T-helper 22 cell (primary cell): ENCODE data around the gene LCORL.
"Not testable (repeated sequence)": the region's sequence is repeated elsewhere in the genome, so short reads cannot be mapped to it uniquely, and the experiment has no call there.

ENCODE experiments used
- DNase-seq: peaks from one replicate; pipeline ENCODE4 v3.0.0-alpha.2; 2020; ENCODE audit warnings: low read depth

LCORL gene

DNA sequence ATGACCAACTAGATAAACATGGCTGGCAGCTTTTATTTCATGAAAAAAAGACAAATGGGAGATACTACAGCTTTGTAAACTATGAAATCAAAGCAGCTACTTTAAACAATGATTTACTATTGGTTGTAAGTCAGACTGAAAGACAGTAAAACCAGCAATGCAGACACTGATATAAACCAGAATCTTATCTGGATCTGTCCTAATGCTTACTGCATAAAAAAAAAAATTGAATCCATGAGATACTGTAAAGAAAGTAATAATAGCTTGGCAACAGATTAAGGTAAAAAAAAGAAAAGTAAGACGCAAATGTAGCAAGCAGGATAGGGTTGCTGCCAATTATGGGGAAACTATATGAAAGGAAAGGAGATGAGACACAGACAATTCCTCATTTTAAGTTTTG lies 7.3 kb downstream of the LCORL start:
- no peak for DNase-seq

DNA sequence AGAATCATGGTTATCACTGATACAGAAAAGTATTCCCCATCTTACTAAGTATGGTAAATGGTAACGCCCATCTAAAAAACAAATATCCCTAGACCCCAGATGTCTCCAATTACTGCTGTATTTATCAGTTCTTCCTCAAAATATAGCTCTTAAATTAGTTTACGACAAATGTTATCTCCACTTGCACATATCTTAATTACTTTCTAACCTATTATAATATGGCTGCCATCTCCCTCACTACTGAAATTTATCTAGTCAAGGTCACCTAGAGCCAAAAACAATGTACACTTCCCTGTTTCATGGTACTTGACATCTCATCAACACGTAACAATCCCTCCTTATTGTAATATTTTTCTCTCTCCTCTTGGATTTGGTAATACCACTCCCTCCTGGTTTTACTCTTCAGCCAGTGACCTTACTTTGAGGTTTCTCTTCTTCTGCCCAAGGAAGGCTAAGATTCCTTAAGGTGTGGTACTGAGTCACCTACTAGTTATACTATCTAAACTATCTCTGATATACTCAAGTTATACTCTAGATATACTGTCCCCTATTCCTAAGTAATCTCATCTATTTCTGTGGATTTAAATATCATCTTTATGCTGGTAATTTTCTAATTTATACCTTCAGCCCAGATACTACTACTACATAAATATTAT lies 8.6 kb downstream of the LCORL start:
- no peak for DNase-seq

DNA sequence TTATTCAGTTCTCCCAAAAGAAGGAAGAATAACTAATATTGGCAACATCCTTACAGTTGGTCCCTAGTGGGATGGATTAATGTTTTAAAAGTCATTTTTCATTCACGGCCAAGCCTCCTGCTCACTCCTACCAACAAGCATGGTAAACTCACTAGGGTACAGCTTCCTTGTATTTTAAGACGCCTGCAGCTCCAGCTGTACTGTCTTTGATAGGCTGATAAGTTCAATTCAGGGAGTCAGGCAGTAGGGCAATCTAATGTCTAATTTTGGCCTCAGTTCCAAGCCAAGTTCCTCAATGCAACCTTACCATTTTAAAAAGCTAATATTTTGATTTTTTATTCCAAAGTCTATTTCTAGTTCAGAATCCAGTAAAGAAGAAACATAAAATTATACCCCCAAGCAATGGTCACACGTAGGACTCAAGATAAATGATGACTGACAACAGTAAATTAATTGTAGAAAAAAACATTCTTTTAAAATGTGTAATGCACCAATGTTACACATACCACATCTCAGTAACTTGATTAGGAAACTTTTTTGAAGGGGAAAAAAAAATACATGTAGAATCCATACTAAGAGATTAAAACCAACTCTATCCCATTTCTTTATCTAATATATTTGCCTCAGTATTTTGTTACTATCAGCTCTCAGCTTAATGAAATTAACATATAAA lies 9.3 kb downstream of the LCORL start:
- DNase-seq: no peak

DNA sequence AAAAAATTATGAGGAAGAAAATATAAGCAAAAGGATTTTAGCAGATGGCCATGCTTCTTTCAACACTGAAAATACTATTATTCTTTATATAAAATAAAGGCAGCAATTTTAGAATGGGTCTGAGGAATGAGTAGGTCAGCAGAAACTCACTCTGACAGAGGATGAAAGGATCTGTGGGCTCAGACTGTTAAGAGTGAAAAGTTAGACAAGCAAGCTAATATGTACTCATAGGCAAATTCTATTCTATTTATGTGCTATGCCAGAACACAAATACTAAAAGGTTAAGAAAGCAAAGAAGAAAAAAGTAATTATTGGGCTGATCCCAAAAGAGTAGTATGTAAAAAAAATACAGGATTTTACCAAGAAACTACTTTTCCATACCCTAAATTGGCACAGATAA lies 13.9 kb downstream of the LCORL start:
- no peak for DNase-seq

DNA sequence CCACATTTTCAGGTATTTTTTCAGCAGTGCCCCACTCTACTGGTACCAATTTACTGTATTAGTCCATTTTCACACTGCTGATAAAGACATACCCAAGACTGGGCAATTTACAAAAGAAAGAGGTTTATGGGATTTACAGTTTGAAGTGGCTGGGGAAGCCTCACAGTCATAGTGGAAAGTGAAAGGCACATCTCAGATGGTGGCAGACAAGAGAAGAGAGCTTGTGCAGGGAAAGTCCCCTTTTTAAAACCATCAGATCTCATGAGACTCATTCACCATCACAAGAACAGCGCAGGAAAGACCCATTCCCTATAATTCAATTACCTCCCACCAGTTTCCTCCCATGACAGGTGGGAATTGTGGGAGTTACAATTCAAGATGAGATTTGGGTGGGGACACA lies 15.1 kb downstream of the LCORL start:
- DNase-seq: not testable (repeated sequence)

DNA sequence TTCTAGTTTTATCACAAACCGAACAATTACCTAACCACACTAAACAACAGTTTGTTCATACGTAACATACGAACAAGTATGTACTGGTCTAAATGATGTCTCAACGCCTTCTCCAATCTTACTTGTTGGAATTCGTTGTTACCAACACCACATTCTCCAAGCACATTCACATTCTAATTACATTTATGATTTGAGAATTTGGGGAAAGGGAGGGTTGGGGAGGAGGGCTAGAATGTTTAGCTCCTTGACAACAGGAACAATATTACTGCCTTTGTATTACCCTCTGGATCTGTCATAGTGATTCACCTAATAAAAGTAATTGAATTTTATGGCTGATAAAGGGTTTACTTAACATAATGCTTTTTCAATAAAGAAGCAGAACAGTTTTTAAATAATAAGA lies 24.4 kb downstream of the LCORL start:
- no peak for DNase-seq

DNA sequence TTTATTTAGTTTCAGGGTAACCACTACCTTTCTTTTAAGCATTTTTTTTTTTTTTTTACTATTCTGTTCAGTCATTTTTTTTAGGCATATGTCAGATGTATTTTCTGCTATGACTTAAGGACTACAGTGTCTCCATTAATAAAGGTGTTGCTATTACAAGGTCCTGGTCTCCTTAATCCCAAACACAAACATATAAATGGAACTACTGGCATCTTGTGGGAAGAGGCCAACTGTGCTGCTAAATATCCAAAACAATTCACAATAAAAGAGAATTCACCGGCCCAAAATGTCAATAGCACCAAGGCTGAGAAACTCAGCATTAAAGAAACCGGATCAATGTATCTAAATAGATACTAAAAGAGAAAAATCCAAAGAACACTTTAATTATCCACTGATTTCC lies 26.4 kb downstream of the LCORL start:
- no peak for DNase-seq

DNA sequence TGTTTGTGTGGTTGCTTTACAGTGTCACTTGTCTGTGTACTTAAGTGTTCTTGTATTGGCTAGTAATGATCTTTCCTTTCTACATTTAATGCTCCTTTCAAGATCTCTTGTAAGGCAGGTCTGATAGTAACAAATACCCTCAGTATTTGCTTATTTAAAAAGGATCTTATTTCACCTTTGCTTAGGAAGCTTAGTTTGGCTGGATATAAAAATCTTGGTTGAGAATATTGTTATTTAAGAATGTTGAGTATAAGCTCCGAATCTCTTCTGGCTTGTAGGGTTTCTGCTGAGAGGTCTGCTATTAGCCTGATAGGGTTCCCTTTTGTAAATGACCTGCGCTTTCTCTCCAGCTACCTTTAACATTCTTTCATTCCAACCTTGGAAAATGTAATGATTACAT lies 35.7 kb downstream of the LCORL start:
- no peak for DNase-seq

DNA sequence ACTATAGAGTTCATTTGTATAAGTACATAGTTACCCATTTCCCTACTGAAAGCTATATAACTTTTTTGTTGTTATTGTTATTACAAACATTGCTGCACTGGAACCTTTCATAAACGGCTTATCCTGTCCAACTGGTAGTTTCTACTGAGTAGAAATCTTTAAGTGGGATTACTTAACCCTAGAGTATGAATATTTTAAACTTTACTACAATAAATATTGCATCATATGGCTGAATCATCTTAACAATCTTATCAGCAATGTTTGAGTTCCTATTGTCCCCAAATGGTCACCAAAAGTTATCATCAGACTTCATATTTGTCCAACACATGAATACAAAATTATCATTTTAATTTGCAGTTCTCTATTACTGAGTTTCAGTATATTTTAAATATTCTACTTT lies 40.5 kb downstream of the LCORL start:
- no peak for DNase-seq

DNA sequence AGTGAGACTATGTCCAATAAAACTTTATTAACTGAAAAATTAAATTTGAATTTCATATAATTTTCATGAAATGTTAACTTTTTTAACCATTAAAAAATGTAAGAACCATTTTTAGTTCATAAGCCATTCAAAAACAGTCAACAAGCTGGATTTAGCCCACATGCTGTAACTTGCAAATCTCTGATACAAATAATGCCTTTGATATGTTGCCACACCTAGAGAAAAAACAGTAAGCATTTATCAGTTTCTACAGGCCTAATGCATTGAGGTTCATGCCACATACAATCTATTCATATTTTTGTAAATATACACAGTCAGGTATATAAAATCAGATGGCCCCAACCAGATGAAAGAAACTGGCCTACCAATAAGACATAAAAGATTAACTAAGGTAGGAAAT lies 52.8 kb downstream of the LCORL start:
- no peak for DNase-seq

DNA sequence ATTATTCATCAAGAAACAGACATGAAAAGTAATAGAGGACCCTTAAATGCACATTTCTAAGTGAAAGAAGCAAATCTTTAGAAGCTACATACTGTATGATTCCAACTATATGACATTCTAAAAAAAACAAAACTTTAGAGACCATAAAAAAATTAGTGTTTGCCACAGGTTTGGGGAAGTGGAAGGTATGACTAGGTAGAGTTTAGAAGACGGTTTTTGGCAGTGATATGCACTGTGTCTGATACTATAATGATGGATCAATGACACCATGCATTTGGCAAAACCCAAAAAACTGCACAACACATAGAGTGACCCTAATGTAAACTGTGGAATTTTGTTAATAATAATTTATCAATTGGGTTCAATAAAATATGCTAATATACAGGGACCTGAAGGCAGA lies 54.5 kb downstream of the LCORL start:
- no peak for DNase-seq

DNA sequence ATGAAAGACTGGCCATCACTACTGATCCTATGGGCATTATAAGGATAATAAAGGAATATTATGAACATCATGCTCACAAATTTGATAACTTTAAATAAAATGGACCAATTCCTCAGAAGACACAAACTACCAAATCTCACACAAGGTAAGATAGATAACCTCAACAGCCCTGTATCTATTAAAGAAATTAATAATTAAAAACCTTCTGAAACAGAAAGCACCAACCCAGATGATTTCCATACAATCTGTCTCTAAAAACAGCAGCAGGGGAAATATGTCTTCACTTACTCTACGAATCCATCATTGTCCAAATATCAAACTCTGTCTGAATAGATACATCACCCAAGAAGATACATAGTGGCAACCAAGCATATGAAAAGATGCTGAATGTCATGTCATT lies 55.2 kb downstream of the LCORL start:
- DNase-seq: no peak

DNA sequence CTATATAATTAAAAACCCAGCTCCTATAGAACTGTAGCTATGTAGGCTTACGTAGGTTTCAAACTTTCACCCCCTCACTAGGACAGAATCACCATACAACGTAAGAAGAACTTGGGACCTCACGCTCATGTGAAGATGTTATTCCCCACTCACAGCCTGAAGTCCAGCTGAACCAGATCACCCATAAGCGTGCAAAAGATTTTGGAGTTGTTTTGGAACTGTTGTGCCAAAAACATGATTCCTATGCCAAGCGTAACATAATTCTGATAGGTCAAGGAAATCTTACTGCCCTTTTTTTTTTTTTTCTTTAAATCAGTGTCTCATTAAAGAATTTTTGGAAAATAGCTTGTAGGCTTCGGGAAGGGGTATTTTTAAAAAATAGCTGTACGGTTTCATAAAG lies 57.0 kb downstream of the LCORL start:
- DNase-seq: no peak

DNA sequence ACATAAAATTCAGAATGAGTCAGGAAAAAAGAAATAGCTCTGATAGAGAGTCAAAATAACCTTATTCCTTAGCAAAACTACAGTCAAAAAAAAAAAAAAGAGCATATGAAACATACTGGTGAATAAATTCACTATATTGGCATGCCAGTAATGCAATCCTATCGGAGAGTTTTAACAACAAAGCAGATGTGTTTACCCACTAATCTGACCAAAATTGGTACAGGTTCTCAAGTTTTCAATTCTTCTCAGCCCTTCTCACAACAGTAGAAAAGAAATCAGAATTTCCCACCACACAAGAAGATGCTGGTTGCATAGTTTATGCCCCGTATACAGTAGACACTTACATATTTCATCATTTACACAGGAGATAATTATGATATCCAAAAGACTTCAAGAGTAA lies 59.4 kb downstream of the LCORL start:
- DNase-seq: no peak

DNA sequence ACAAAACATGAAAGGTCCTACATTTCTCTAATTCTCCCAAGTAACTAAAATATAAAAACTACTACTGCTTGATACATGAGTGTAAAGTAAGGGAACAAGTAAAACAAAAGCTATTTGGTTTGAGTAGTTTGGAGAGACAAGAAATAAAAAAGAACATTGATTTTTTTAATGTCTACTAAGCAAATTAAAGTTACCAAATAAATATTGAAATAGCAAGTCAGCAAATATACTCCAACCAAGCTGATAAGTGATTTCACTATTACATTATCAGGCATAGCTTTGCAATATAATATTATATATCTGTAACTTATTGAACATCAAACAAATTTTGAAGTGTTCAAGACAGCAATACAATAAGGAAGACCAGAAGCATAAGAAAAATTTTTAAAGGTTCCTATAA lies 60.3 kb downstream of the LCORL start:
- no peak for DNase-seq

DNA sequence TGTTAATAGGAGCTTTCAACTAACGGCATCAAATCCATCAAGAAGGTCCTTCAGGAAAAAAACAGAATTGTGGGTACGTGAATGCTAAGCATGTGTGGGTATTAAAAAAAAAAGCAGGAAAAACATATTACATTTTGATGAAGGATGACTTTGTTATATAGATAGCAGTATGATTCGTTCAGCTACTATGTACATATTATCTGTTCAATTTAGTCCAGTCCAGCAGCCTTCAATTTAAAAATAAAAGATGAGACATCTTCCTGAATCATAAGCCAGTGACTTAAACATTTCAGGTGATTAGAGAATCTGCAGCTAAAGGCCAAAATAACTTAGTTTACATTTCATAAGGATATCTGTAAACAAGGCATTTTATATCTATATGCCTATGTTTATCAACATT lies 63.4 kb downstream of the LCORL start:
- no peak for DNase-seq

DNA sequence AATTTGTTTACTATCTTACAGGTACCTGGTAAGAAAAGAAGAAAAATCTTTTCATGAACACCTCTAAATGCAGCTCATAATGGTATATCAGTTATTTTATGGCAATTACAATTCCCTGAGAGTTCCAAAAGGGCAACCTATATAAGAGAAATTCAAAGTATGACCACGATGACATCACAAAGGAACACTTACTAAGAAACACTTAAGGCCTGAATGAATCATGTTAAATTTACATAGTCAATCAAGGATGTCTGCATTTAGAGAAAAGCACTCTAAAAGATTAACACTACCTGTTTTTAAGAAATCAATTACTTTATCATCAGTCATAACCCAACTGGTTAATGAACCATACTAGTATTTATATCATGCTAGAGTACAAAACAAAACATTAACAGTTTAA lies 63.9 kb downstream of the LCORL start:
- DNase-seq: no peak

DNA sequence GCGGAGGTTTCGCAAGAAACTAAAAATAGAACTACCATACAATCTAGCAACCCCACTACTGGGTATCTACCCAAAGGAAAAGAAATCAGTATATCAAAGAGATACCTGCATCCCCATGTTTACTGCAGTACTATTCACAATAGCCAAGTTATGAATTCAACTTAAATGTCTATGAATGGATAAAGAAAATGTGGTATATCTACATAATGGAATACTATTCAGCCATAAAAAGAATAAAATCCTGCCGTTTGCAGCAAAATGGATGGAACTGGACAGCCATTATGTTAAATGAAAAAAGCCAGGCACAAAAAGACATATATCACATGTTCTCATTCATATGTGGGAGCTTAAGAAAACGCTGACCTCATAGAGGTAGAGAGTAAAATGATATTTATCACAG lies 65.3 kb downstream of the LCORL start:
- DNase-seq: no peak

DNA sequence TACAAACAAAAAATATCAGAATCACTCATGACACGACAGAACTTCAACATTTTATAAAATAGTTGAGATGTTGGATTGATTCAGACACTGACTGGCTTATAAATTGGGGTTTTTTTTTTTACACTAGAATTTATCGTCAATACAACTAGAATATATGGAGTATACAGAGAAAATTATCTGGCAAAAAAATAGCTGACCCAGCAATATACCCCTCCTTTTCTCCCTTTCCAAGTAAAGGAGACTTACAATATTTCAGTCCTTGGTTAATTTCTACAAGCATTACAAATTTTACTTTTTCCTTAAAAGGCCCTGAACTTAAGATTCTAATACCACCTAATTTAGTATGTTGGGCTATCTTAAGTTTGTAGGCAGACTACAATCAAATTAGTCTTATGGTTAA lies 76.3 kb downstream of the LCORL start:
- DNase-seq: no peak

DNA sequence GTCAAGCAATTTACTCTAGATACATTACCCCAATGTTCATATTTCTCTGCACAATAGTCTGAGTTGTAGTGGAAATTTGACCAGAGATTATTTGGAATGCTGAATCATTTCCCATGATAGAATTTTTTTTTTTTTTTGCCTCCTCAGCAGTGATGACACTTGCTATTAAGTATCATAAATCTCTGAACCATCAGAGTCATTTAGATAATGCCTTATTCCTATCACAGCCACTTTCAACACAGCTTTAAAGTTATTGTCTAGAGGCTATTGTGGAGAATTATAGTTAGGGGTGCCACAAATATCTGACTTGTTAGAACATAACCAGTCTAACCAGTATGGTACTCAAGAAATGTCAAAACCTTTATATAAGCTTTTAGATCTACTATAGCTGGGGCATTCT lies 79.8 kb downstream of the LCORL start:
- DNase-seq: no peak

DNA sequence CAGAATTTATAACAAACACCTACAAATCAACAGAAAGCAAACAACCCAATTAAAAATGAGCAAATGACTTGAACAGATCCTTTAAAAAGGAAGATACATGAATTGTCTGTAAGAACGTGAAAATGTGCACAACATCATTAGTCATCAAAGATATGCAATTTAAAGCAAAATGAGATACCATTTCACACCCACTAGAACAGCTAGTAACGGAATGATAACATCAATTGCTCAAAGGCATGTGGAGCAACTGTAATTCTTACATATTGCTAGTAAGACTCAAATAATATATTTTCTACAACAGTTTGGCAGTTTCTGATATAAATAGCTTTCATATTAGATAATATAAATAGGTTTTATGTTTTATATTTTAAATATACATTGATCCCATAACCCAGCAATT lies 82.5 kb downstream of the LCORL start:
- DNase-seq: no peak

DNA sequence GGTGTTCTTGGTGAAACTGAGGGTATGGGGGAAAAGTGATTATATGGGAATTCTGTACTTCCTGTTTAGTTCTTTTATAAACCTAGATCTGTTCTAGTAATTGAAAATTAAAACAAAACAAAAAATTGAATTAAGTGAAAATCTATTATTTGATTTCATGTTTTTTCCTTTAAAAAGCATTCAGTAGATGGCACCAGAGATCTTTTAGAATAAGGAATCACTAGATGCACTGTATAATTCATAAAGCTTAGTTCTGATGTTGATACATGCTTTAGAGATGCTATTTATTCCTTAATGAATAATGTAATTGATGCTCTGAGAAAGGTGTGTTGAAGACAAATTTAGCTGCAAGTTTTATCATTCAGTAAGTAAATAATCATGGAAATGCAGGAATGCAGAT lies 87.3 kb downstream of the LCORL start:
- no peak for DNase-seq

DNA sequence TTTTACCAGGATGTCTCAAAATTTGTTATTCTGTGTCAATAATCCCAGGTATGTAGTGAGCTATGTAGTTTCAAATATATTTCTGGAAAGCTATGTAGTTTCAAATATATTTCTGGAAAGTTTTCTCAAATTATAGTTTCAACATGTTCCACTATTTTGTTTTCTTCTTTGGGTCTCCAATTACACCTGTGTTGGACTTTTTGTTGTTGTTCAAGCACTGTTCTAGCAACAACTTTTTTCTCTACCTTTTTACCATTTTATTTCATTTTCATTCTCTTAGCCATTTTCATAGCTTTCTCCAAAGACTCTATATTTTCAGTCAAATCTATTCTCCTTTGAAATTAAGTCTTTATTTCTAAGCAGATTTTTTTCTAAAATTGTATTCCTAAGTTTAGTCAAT lies 88.4 kb downstream of the LCORL start:
- no peak for DNase-seq

DNA sequence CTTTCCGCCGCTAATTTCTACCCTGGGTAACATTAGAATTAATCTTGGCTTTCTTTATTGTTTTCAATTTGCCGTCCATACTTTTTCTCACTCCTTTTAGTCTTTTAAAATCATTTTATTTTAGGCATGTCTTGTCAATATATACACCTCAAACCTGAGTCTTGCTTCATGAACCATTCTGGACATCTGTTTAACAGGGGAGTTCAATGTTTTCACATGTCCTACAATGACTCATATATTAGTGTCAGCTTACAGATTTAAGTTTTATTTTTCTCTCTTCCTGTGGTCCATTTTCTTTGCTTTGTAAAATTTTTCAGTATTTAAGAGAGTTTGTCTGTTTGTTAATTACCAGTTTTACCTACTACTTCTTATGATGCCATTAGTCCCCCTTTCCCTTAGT lies 89.5 kb downstream of the LCORL start:
- no peak for DNase-seq
